Measurements from ENCODE around the gene SNX5. TPM values are rescaled to one million over a fixed set of nuclear protein-coding genes. Genes with fewer than 3 reads are reported as not detected.

SNX5 gene
- total and polyA plus RNA-seq, 2 of the 13 experiments (the other 11 are each of a cell fraction or from before 2014, with no cell fraction given), result 664 to 1,040 TPM

DNA sequence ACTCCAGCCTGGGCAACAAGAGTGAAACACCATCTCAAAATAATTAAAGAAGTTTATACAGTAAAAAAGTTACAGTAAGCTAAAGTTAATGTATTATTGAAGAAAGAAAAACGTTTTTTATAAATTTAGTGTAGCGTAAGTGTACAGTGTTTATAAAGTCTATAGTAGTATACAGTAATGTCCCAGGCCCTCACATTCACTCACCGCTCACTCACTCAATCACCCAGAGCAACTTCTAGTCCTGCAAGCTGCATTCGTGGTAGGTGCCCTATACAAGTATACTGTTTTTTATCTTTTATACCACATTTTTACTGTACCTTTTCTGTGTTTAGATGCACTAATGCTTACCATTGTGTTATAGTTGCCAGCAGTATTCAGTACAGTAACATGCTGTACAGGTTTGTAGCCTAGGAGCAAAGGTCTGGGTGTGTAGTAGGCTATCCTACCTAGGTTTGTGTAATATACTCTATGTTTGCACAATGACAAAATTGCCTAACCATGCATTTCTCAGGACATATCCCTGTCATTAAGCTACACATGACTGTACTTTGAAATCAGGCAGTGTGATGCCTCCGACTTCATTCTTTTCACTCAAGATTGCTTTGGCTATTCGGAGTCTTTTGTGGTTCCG lies 16.9 kb upstream of the SNX5 start (continued):
- peak; percentile 86 for TF ChIP-seq ZMYM3 (CRISPR knock-in tag; IDR thresholded peaks at IDR 0.05)
- peak in 1 of 2 experiments; percentile 96; a peak in 2 of 4 replicates for TF ChIP-seq KLF16 (CRISPR knock-in tag; IDR thresholded peaks at IDR 0.05)
- TF ChIP-seq KLF9 (CRISPR knock-in tag; IDR thresholded peaks at IDR 0.05; ENCODE audit: low read depth), result peak; percentile 42; the same call in 1 of the 2 replicates
- TF ChIP-seq YEATS4 (CRISPR knock-in tag; IDR thresholded peaks at IDR 0.05; ENCODE audit: borderline replicate concordance), result peak; percentile 84
- TF ChIP-seq, protein P1, sequence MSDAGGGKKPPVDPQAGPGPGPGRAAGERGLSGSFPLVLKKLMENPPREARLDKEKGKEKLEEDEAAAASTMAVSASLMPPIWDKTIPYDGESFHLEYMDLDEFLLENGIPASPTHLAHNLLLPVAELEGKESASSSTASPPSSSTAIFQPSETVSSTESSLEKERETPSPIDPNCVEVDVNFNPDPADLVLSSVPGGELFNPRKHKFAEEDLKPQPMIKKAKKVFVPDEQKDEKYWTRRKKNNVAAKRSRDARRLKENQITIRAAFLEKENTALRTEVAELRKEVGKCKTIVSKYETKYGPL (CRISPR knock-in tag; IDR thresholded peaks at IDR 0.05), result no peak
- TF ChIP-seq ZNF703 (CRISPR knock-in tag; IDR thresholded peaks at IDR 0.05; ENCODE audit: borderline replicate concordance), result no peak
- TF ChIP-seq, protein P2, sequence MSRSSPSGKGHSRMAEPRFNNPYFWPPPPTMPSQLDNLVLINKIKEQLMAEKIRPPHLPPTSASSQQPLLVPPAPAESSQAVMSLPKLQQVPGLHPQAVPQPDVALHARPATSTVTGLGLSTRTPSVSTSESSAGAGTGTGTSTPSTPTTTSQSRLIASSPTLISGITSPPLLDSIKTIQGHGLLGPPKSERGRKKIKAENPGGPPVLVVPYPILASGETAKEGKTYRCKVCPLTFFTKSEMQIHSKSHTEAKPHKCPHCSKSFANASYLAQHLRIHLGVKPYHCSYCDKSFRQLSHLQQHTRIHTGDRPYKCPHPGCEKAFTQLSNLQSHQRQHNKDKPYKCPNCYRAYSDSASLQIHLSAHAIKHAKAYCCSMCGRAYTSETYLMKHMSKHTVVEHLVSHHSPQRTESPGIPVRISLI (CRISPR knock-in tag; IDR thresholded peaks at IDR 0.05; ENCODE audit: borderline replicate concordance), result no peak; the same call in 1 of the 2 replicates
- 0 out of 2 replicates have a peak, but pooled peaks have one; percentile 66 for TF ChIP-seq NR2F2 (IDR thresholded peaks at IDR 0.05; ENCODE audit: borderline replicate concordance, low read depth)
- TF ChIP-seq, protein P3, sequence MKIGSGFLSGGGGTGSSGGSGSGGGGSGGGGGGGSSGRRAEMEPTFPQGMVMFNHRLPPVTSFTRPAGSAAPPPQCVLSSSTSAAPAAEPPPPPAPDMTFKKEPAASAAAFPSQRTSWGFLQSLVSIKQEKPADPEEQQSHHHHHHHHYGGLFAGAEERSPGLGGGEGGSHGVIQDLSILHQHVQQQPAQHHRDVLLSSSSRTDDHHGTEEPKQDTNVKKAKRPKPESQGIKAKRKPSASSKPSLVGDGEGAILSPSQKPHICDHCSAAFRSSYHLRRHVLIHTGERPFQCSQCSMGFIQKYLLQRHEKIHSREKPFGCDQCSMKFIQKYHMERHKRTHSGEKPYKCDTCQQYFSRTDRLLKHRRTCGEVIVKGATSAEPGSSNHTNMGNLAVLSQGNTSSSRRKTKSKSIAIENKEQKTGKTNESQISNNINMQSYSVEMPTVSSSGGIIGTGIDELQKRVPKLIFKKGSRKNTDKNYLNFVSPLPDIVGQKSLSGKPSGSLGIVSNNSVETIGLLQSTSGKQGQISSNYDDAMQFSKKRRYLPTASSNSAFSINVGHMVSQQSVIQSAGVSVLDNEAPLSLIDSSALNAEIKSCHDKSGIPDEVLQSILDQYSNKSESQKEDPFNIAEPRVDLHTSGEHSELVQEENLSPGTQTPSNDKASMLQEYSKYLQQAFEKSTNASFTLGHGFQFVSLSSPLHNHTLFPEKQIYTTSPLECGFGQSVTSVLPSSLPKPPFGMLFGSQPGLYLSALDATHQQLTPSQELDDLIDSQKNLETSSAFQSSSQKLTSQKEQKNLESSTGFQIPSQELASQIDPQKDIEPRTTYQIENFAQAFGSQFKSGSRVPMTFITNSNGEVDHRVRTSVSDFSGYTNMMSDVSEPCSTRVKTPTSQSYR (CRISPR knock-in tag; IDR thresholded peaks at IDR 0.05; ENCODE audit: borderline replicate concordance), result peak; percentile 62; the same call in 1 of the 2 replicates
- peak; percentile 90; the same call in 1 of the 2 replicates for TF ChIP-seq HOXA5 (CRISPR knock-in tag; IDR thresholded peaks at IDR 0.05)
- 0 out of 2 replicates have a peak, but pooled peaks have one; percentile 55 for TF ChIP-seq ZNF343 (CRISPR knock-in tag; IDR thresholded peaks at IDR 0.05)
- TF ChIP-seq, protein P4, sequence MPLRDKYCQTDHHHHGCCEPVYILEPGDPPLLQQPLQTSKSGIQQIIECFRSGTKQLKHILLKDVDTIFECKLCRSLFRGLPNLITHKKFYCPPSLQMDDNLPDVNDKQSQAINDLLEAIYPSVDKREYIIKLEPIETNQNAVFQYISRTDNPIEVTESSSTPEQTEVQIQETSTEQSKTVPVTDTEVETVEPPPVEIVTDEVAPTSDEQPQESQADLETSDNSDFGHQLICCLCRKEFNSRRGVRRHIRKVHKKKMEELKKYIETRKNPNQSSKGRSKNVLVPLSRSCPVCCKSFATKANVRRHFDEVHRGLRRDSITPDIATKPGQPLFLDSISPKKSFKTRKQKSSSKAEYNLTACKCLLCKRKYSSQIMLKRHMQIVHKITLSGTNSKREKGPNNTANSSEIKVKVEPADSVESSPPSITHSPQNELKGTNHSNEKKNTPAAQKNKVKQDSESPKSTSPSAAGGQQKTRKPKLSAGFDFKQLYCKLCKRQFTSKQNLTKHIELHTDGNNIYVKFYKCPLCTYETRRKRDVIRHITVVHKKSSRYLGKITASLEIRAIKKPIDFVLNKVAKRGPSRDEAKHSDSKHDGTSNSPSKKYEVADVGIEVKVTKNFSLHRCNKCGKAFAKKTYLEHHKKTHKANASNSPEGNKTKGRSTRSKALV (CRISPR knock-in tag; IDR thresholded peaks at IDR 0.05), result peak; percentile 86; the same call in 1 of the 2 replicates
- TF ChIP-seq PPARG (CRISPR knock-in tag; conservative IDR thresholded peaks at IDR 0.05), result peak; percentile 86
- TF ChIP-seq, protein P5, sequence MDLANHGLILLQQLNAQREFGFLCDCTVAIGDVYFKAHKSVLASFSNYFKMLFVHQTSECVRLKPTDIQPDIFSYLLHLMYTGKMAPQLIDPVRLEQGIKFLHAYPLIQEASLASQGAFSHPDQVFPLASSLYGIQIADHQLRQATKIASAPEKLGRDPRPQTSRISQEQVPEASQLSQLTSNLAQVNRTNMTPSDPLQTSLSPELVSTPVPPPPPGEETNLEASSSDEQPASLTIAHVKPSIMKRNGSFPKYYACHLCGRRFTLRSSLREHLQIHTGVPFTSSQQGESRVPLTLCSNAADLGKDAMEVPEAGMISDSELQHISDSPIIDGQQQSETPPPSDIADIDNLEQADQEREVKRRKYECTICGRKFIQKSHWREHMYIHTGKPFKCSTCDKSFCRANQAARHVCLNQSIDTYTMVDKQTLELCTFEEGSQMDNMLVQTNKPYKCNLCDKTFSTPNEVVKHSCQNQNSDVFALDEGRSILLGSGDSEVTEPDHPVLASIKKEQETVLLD (CRISPR knock-in tag; IDR thresholded peaks at IDR 0.05; ENCODE audit: low read depth), result no peak
- peak; percentile 36; the same call in 1 of the 2 replicates for TF ChIP-seq MXD4 (CRISPR knock-in tag; IDR thresholded peaks at IDR 0.05)
- TF ChIP-seq TRIM24 (CRISPR knock-in tag; IDR thresholded peaks at IDR 0.05), result peak; percentile 85; the same call in 1 of the 2 replicates
- TF ChIP-seq HMG20B (CRISPR knock-in tag; conservative IDR thresholded peaks at IDR 0.05), result peak; percentile 89
- peak; percentile 50 for TF ChIP-seq TBL1XR1 (IDR thresholded peaks at IDR 0.05; ENCODE audit: borderline replicate concordance, low read length, partially characterized antibody)
- 0 out of 2 replicates have a peak, but pooled peaks have one; percentile 41 for TF ChIP-seq RBFOX2 (IDR thresholded peaks at IDR 0.05; ENCODE audit: low read depth, low read length)
